HepG2 (cell line): Measurements from ENCODE around the gene TIMELESS. TPM values are rescaled to one million over a fixed set of nuclear protein-coding genes. Genes with fewer than 3 reads are reported as not detected.
A peak's percentile ranks its signal among the peaks of the same experiment; 100 is the strongest.

Experiments used
- BRCA1 ChIP-seq: sonication (generic); formaldehyde crosslinking; IDR thresholded peaks from 2 replicates; pipeline ENCODE4 v1.4.0; 2020; ENCODE audit warnings: missing genetic modification reagents
- EP300 ChIP-seq, 3 experiments: sonication (generic) in 1 of 3; formaldehyde crosslinking in 1 of 3; IDR thresholded peaks; 2 replicates each; pipeline versions ENCODE4 v1.5.1 to v1.6.1; 2011 to 2020; ENCODE audit warnings: low read depth in 2 of 3, low read length in 2 of 3, borderline replicate concordance in 1 of 3, improper control_type of control experiment in 1 of 3, mild to moderate bottlenecking in 1 of 3, missing genetic modification reagents in 1 of 3, moderate library complexity in 1 of 3
- FOXA3 ChIP-seq: IDR thresholded peaks from 2 replicates; pipeline ENCODE4 v1.6.1; 2016; ENCODE audit warnings: missing genetic modification reagents, missing compliant biosample characterization
- FOXP1 ChIP-seq, 2 experiments: fragments of 450-650 bp in 1 of 2; IDR thresholded peaks; 2 replicates each; pipeline ENCODE4 v1.6.1; 2017 to 2018; ENCODE audit warnings: antibody characterized with exemption in 1 of 2
- GMEB1 ChIP-seq: sonication (generic); formaldehyde crosslinking; IDR thresholded peaks from 2 replicates; pipeline ENCODE4 v1.5.1; 2020; ENCODE audit warnings: missing genetic modification reagents, mild to moderate bottlenecking, borderline replicate concordance
- HOXA3 ChIP-seq: sonication (generic); formaldehyde crosslinking; IDR thresholded peaks from 2 replicates; pipeline ENCODE4 v1.5.0; 2020; ENCODE audit warnings: missing genetic modification reagents
- NFYB ChIP-seq: sonication (generic); formaldehyde crosslinking; IDR thresholded peaks from 2 replicates; pipeline ENCODE4 v1.4.0; 2020; ENCODE audit warnings: missing genetic modification reagents
- NFYC ChIP-seq: IDR thresholded peaks from 2 replicates; pipeline ENCODE4 v1.6.1; 2016; ENCODE audit warnings: missing genetic modification reagents, missing compliant biosample characterization
- PBX2 ChIP-seq: IDR thresholded peaks from 2 replicates; pipeline ENCODE4 v1.6.1; 2016; ENCODE audit warnings: control low read depth
- SKI ChIP-seq: fragments of 450-650 bp; IDR thresholded peaks from one replicate; pipeline ENCODE4 v1.6.1; 2018; ENCODE audit warnings: mild to moderate bottlenecking; ENCODE audit not compliant: partially characterized antibody
- SP5 ChIP-seq: IDR thresholded peaks from 2 replicates; pipeline ENCODE4 v1.6.1; 2016; ENCODE audit warnings: low read depth, borderline replicate concordance
- TBX2 ChIP-seq: sonication (generic); formaldehyde crosslinking; IDR thresholded peaks from 2 replicates; pipeline ENCODE4 v1.5.0; 2020; ENCODE audit warnings: missing genetic modification reagents, mild to moderate bottlenecking, borderline replicate concordance
- TFAP4 ChIP-seq: sonication (generic); IDR thresholded peaks from 2 replicates; pipeline ENCODE4 v1.6.1; 2016; ENCODE audit warnings: low read depth, borderline replicate concordance
- ZEB1 ChIP-seq: IDR thresholded peaks from 2 replicates; pipeline ENCODE4 v1.6.1; 2012; ENCODE audit warnings: mild to moderate bottlenecking, low read depth, inconsistent platforms; ENCODE audit not compliant: insufficient replicate concordance
- ZFAT ChIP-seq: sonication (generic); formaldehyde crosslinking; conservative IDR thresholded peaks from 2 replicates; pipeline ENCODE4 v1.8.1; 2023; ENCODE audit warnings: missing genetic modification reagents, inconsistent platforms
- ZNF556 ChIP-seq: sonication (generic); formaldehyde crosslinking; IDR thresholded peaks from 2 replicates; pipeline ENCODE4 v1.4.0; 2020; ENCODE audit warnings: mild to moderate bottlenecking, missing genetic modification reagents, borderline replicate concordance
- ZNF687 ChIP-seq: sonication (generic); formaldehyde crosslinking; IDR thresholded peaks from 2 replicates; pipeline ENCODE4 v1.5.1; 2020; ENCODE audit warnings: mild to moderate bottlenecking, missing genetic modification reagents, moderate library complexity
- ZSCAN25 ChIP-seq: sonication (generic); formaldehyde crosslinking; IDR thresholded peaks from 2 replicates; pipeline ENCODE4 v1.8.0; 2022; ENCODE audit warnings: mild to moderate bottlenecking, missing genetic modification reagents
- polyA plus RNA-seq, 8 experiments: library from polyadenylated mRNA; depleted of rRNA in 3 of 8; stranded (reverse) in 7 of 8; unstranded in 1 of 8; fragments of >200 nt; fragmentation: Illumina TruSeq in 4 of 8; extraction: Trizol in 4 of 8; gene quantifications; 2 replicates each; pipeline versions ENCODE4 v1.2.1 to v1.2.3, GENCODE V29; 2011 to 2016; ENCODE audit warnings: low read depth in 4 of 8, missing spikeins in 1 of 8, mixed read lengths in 1 of 8; ENCODE audit not compliant: insufficient read depth in 1 of 8
- total RNA-seq, 5 experiments: library from RNA; depleted of rRNA; stranded (reverse); fragments of >200 nt; fragmentation: Illumina TruSeq; extraction: Trizol; gene quantifications; 2 replicates each; pipeline ENCODE4 v1.2.3, GENCODE V29; 2016; ENCODE audit warnings: low read depth in 1 of 5

TIMELESS gene
- total and polyA plus RNA-seq, 2 of the 13 experiments (the other 11 are each of a cell fraction or from before 2014, with no cell fraction given): 4.0 to 20.3 TPM

GRCh38 chr12:56476972-56477432, 27.8 kb upstream of the TIMELESS start (continued):
- peak; percentile 62 for TF ChIP-seq NFYB (CRISPR knock-in tag)
- TF ChIP-seq ZNF556 (CRISPR knock-in tag): 0 out of 2 replicates have a peak, but pooled peaks have one; percentile 30
- peak; percentile 95 for TF ChIP-seq TFAP4
- TF ChIP-seq HOXA3 (CRISPR knock-in tag): peak; percentile 28; the same call in 1 of the 2 replicates
- peak; percentile 71 for TF ChIP-seq SKI
- TF ChIP-seq FOXA3 (CRISPR knock-in tag): peak; percentile 27; the same call in 1 of the 2 replicates
- TF ChIP-seq ZNF687: peak; percentile 50
- TF ChIP-seq NFYC: peak; percentile 61
- TF ChIP-seq ZSCAN25 (CRISPR knock-in tag): no peak
- no peak for TF ChIP-seq SP5 (CRISPR knock-in tag)
- 0 out of 2 replicates have a peak, but pooled peaks have one; percentile 26 for TF ChIP-seq PBX2
- TF ChIP-seq EP300 (IDR thresholded peaks at IDR 0.05; ENCODE audit: low read depth in 2 of 2, low read length in 2 of 2): peak in 1 of 2 experiments; percentile 38; a peak in 1 of 4 replicates
- no peak for TF ChIP-seq EP300 (CRISPR knock-in tag; IDR thresholded peaks at IDR 0.05; ENCODE audit: borderline replicate concordance)
- peak; percentile 61 for TF ChIP-seq ZEB1
- peak; percentile 82 for TF ChIP-seq TBX2 (CRISPR knock-in tag)
- no peak for TF ChIP-seq GMEB1 (CRISPR knock-in tag)
- no peak for TF ChIP-seq BRCA1 (CRISPR knock-in tag)
- no peak for TF ChIP-seq ZFAT (CRISPR knock-in tag)
- TF ChIP-seq FOXP1 (IDR thresholded peaks at IDR 0.05): no peak
- TF ChIP-seq FOXP1 (CRISPR knock-in tag; IDR thresholded peaks at IDR 0.05): peak; percentile 24; the same call in 1 of the 2 replicates
